ENCODE data around the gene ARHGEF17. TPM values are rescaled to one million over a fixed set of nuclear protein-coding genes. Genes with fewer than 3 reads are reported as not detected.

Gene ARHGEF17
- total and polyA plus RNA-seq, 8 donors, result 5.0 to 66.5 (median 33.6) TPM

DNA sequence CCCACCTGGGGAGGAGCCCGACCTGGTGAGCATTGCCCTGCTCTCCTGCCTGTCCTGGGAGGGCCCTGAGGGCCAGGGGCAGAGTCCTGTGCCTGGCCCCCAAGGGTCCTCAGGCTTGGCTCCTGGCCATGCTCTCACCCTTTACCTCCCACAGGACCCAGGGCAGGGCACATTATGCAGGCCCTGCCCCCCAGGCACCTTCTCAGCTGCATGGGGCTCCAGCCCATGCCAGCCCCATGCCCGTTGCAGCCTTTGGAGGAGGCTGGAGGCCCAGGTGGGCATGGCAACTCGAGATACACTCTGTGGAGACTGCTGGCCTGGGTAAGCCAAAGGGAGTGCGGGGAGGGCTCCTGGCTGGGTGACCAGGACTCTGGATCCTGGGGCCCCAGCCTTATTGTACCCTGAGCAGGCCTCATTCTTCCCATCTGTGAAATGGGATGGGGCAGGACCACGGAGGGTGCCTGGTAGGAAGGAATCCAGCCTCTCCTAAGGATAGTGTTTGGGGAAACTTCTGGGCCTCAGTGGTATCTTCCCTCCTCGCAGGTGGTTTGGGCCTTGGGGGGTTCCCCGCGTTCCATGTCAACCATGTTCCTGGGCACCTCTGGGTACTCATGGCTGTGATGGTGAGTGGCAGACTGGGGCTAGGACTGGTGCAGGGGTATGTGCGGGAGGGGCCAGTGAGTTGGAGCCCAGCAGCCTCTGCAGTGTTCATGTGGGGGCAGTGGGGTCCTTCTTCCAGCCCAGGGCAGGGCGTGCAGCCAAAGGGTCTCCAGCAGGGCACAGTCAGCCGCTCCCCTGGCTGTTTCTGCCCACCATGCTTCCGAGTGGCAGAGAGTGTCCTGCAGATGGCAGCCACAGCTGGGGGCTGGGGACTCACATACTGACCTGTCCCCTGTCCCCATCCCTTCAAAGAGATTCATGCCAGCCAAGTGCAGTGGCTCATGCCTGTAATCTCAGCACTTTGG is 82.8 kb downstream of the ARHGEF17 start:
- intact Hi-C loops (cut with DNase I; ENCODE audit: low total_unique reads), result loop anchor here (5.0 to 10.0 kb wide), 2 partner anchors 39 to 96 kb away; no protein-coding TSS in a partner anchor
- DNase-seq, result no peak
- Histone ChIP-seq H3K27me3 (no peaks in the 10 kb centered on the region), H3K36me3 (peaks cover 0 to 40% (median 3%) of the 10 kb centered on the region in 4 donors), H3K4me1 (peaks cover 0 to 45% (median 5%) of the 10 kb centered on the region in 4 donors), H3K4me3 (no peak overlapping the region), H3K9me3 (no peaks in the 10 kb centered on the region), H3K27ac (no peak overlapping the region)
- no peak for TF ChIP-seq POLR2AphosphoS5 (IDR thresholded peaks at IDR 0.05)
- no peak for TF ChIP-seq CTCF (IDR thresholded peaks at IDR 0.05)
- TF ChIP-seq POLR2A (IDR thresholded peaks at IDR 0.05), result no peak
- TF ChIP-seq EP300 (IDR thresholded peaks at IDR 0.05), result no peak
- WGBS, 5 donors, result 84 to 94% (median 91%) methylated on average over 8 to 12 of the region's 12 CpGs

DNA sequence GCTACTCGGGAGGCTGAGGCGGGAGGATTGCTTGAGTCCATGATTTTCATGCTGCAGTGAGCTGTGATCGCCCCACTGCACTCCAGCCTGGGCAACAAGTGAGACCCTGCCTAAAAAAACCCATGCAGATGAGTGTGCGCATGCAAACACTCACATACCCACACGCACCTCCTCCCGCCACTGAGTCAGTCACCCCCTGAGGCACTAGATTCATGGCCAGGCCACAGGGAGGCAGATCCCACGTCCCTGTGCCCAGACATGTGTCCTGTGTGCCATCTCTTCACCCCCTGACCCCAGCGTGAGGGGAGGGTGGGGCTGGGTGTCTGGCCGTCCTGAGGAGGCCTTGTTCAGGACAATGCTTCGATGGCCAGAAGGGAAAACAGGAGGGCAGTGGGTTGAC is 83.6 kb downstream of the ARHGEF17 start:
- no peaks in the 10 kb centered on the region for H3K27me3 ChIP-seq
- peaks cover 0 to 39% (median 5%) of the 10 kb centered on the region in 4 donors for H3K4me1 ChIP-seq
- no peak overlapping the region for H3K4me3 ChIP-seq
- no peak overlapping the region for H3K27ac ChIP-seq
- TF ChIP-seq POLR2A (IDR thresholded peaks at IDR 0.05) (no peak), EP300 (IDR thresholded peaks at IDR 0.05) (no peak), POLR2AphosphoS5 (IDR thresholded peaks at IDR 0.05) (no peak), CTCF (IDR thresholded peaks at IDR 0.05) (no peak)
- H3K9me3 ChIP-seq, result no peaks in the 10 kb centered on the region
- peaks cover 0 to 46% (median 3%) of the 10 kb centered on the region in 4 donors for H3K36me3 ChIP-seq
- intact Hi-C loops (cut with DNase I; ENCODE audit: low total_unique reads), result loop anchor here (5.0 to 10.0 kb wide), 2 partner anchors 39 to 97 kb away; no protein-coding TSS in a partner anchor
- WGBS, 5 donors, result 90 to 95% (median 94%) methylated on average over 7 to 10 of the region's 10 CpGs
- no peak for DNase-seq

DNA sequence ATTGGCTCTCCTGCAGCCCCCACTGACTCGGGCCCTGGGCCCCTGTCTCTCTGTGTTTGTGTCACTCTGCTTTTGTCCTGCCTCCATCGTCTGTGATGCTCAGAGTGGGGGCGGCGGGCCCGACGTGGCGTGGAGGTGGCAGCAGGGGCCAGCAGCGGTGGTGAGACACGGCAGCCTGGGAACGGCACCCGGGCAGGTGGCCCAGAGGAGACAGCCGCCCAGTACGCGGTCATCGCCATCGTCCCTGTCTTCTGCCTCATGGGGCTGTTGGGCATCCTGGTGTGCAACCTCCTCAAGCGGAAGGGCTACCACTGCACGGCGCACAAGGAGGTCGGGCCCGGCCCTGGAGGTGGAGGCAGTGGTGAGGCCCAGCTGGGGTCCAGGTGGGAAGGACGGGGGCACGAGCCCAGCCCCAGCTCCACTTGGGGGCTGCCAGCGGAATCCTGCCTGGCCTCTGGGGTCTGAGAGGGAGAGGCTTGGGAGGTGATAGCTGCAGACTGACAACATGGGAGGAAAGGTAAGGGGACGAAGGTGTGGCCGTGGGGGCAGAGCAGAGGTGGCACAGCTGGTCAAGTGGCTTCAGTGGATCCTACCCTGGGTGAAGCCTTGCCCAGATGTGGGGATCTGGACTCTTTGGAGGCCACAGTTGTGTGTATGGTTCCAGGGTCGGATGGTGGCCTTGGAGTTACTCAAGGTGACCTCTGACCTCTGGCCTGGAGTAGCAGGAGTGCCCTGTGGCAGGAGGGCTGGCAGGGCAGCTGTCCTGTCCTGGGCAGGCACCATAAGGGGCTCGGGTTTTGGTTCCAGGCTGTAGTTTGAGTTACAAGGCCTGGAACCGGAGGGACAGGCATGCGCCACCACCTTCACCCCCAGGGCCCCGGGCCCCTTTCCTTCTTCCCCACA is 84.3 kb downstream of the ARHGEF17 start:
- Histone ChIP-seq H3K27me3 (no peaks in the 10 kb centered on the region), H3K36me3 (peaks cover 0 to 50% (median 3%) of the 10 kb centered on the region in 4 donors), H3K4me3 (no peak overlapping the region), H3K4me1 (peaks cover 0 to 34% (median 5%) of the 10 kb centered on the region in 4 donors), H3K9me3 (no peaks in the 10 kb centered on the region), H3K27ac (no peak overlapping the region)
- 93 to 97% (median 95%) methylated on average over 14 to 31 of the region's 31 CpGs for WGBS, 5 donors
- no peak for DNase-seq
- no peak for TF ChIP-seq POLR2AphosphoS5 (IDR thresholded peaks at IDR 0.05)
- no peak for TF ChIP-seq POLR2A (IDR thresholded peaks at IDR 0.05)
- no peak for TF ChIP-seq CTCF (IDR thresholded peaks at IDR 0.05)
- no peak for TF ChIP-seq EP300 (IDR thresholded peaks at IDR 0.05)
- intact Hi-C loops (cut with DNase I; ENCODE audit: low total_unique reads), result loop anchor here (5.0 to 10.0 kb wide), 2 partner anchors 40 to 98 kb away; no protein-coding TSS in a partner anchor

DNA sequence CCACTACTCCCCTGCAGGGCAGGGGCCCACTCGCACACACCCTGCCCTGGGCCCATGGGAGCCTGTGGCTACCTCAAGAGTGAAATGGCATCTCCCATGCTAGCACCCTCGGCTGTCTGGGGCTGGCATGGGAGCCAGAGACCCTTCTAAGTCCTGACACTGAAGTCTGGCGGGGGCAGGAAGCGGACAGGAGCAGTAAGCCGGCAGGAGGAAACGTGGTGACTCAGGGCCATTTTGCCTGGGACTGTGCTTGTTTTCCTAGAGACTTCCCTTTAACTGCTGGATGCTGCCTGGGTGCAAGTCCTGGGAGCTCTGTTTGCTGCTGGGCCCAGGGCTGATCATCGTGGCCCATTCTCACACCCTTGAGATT is 84.9 kb downstream of the ARHGEF17 start:
- Histone ChIP-seq H3K9me3 (no peaks in the 10 kb centered on the region), H3K27ac (no peak overlapping the region), H3K4me3 (no peak overlapping the region), H3K4me1 (peaks cover 0 to 27% (median 5%) of the 10 kb centered on the region in 4 donors), H3K27me3 (no peaks in the 10 kb centered on the region), H3K36me3 (peaks cover 0 to 52% (median 3%) of the 10 kb centered on the region in 4 donors)
- TF ChIP-seq EP300 (IDR thresholded peaks at IDR 0.05) (no peak), CTCF (IDR thresholded peaks at IDR 0.05) (no peak), POLR2AphosphoS5 (IDR thresholded peaks at IDR 0.05) (no peak), POLR2A (IDR thresholded peaks at IDR 0.05) (no peak)
- DNase-seq, result no peak
- WGBS, 5 donors, result 87 to 96% (median 92%) methylated on average over 3 to 7 of the region's 7 CpGs
- intact Hi-C loops (cut with DNase I; ENCODE audit: low total_unique reads), result loop anchor here (5.0 to 10.0 kb wide), 2 partner anchors 41 to 98 kb away; no protein-coding TSS in a partner anchor

Measured in stomach (tissue), 9 donors.